HL-60 (cell line): ENCODE data around the gene CYP26A1.

Experiments used
- DNase-seq, 2 experiments: peaks; one replicate each; pipeline ENCODE4 v3.0.0-alpha.2; 2010 to 2020; ENCODE audit warnings: low read depth in 1 of 2, low spot score in 1 of 2
- H3K27ac ChIP-seq: fragments of 250-450 bp; sonication (Bioruptor Pico); replicated peaks from 2 replicates; pipeline ENCODE4 v1.5.1; 2020; ENCODE audit warnings: mild to moderate bottlenecking, moderate library complexity
- H3K27me3 ChIP-seq: fragments of 250-450 bp; sonication (Bioruptor Pico); 2 replicates; pipeline ENCODE4 v1.5.1; 2021; ENCODE audit warnings: mild to moderate bottlenecking, moderate library complexity; ENCODE audit not compliant: insufficient read depth, poor library complexity, severe bottlenecking
- H3K4me3 ChIP-seq: replicated peaks from 2 replicates; pipeline ENCODE4 v1.5.1; 2011; ENCODE audit warnings: mild to moderate bottlenecking, control low read depth, low read length; ENCODE audit not compliant: insufficient read depth
- CTCF ChIP-seq: IDR thresholded peaks from one replicate; pipeline ENCODE4 v1.5.1; 2011; ENCODE audit warnings: low read length, control low read depth, inconsistent platforms; ENCODE audit not compliant: insufficient read depth
- GABPA ChIP-seq: IDR thresholded peaks from 2 replicates; pipeline ENCODE4 v1.6.1; 2012; ENCODE audit warnings: low read depth
- POLR2AphosphoS5 ChIP-seq: IDR thresholded peaks from 2 replicates; pipeline ENCODE4 v1.6.1; 2012; ENCODE audit warnings: low read depth
- REST ChIP-seq: IDR thresholded peaks from 2 replicates; pipeline ENCODE4 v1.6.1; 2012; ENCODE audit warnings: low read depth; ENCODE audit not compliant: insufficient replicate concordance
- SPI1 ChIP-seq: IDR thresholded peaks from 2 replicates; pipeline ENCODE4 v1.6.1; 2012; ENCODE audit warnings: low read depth, mild to moderate bottlenecking, borderline replicate concordance

CYP26A1 gene

GRCh38 chr10:93110472-93111146 lies 36.9 kb downstream of the CYP26A1 start:
- peaks cover 4% of the 10 kb centered on the region for H3K27me3 ChIP-seq
- no peak for DNase-seq
- H3K4me3 ChIP-seq = no peak overlapping the region
- H3K27ac ChIP-seq = no peak overlapping the region
- no peak for TF ChIP-seq GABPA
- peak; percentile 14; the same call in 1 of the 2 replicates for TF ChIP-seq SPI1
- no peak for TF ChIP-seq POLR2AphosphoS5

DNA sequence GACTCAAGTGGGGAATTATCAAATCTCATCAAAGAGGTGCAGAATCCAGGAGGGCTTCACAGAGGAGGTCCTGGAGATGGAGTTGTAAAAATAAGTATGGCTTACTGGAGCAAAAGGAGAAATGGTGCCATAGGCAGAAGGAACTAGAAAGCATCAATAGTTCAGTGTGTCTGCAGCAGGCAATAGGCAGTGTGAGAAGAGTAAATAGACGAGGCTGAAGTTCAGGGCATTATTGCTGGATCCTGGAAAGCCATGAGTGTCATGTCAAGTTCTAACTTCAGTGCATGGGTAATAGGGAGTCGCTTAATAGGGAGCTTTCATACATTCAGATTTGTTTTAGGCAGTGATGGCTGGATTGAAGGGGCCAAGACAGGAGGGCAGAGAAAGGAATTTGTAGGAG lies 39.3 kb downstream of the CYP26A1 start:
- DNase-seq = no peak
- Histone ChIP-seq H3K4me3 (no peak overlapping the region), H3K27ac (no peak overlapping the region), H3K27me3 (peaks cover 4% of the 10 kb centered on the region)
- no peak for TF ChIP-seq POLR2AphosphoS5
- TF ChIP-seq CTCF = no peak
- TF ChIP-seq GABPA = no peak
- TF ChIP-seq SPI1 = no peak
- TF ChIP-seq REST = no peak

GRCh38 chr10:93115661-93116383 lies 42.1 kb downstream of the CYP26A1 start:
- peak; percentile 35 to 74 for DNase-seq
- TF ChIP-seq GABPA (no peak), POLR2AphosphoS5 (no peak), REST (no peak), CTCF (peak; percentile 53), SPI1 (peak; percentile 51; the same call in 1 of the 2 replicates)
- H3K27ac ChIP-seq = no peak overlapping the region

GRCh38 chr10:93121311-93121710 lies 47.6 kb downstream of the CYP26A1 start:
- no peak overlapping the region for H3K4me3 ChIP-seq
- H3K27ac ChIP-seq = no peak overlapping the region
- no peak for TF ChIP-seq GABPA
- TF ChIP-seq REST = peak; percentile 63
- no peak for DNase-seq
- no peaks in the 10 kb centered on the region for H3K27me3 ChIP-seq

More at GRCh38 chr10:93115661-93116383, 42.1 kb downstream of the CYP26A1 start:
- H3K4me3 ChIP-seq = no peak overlapping the region
- peaks cover 4% of the 10 kb centered on the region for H3K27me3 ChIP-seq
